Endothelial cell of umbilical vein (primary cell): ENCODE results near the gene GLP2R. TPM values are rescaled to one million over a fixed set of nuclear protein-coding genes. Genes with fewer than 3 reads are reported as not detected.

ENCODE experiments used
- BruUV-seq: library from RNA; stranded (reverse); fragments of 400-500 nt; replicated peaks from 2 replicates; lab custom pipeline; 2021; lab: Mats Ljungman, UMichigan
- CTCF ChIA-PET: fragments of 300-600, 350-600 bp; sonication (Branson Sonifier 250); formaldehyde crosslinking; loops from one replicate; lab custom pipeline; 2021; ENCODE audit warnings: antibody characterized with exemption, inconsistent platforms; lab: Charles Lee
- POLR2A ChIA-PET: fragments of 300-600, 350-600 bp; sonication (Branson Sonifier 250); formaldehyde crosslinking; loops from one replicate; lab custom pipeline; 2021; ENCODE audit warnings: antibody characterized with exemption, inconsistent platforms; lab: Charles Lee
- DNase-seq: peaks from one replicate; pipeline ENCODE4 v3.0.0-alpha.2; 2011; ENCODE audit warnings: low read depth, low spot score
- FAIRE-seq: peaks from 2 replicates; lab custom pipeline; 2011; peaks lifted over from hg19 to GRCh38; lab: Jason Lieb, UNC
- H2AFZ ChIP-seq: 2 replicates; pipeline ENCODE4 v1.6.0; 2012; ENCODE audit warnings: low read depth, low read length, control low read depth, inconsistent platforms
- H3K27ac ChIP-seq: 2 replicates; pipeline ENCODE4 v1.5.1; 2011; ENCODE audit warnings: low read depth, mild to moderate bottlenecking, control low read depth, low read length, moderate library complexity; ENCODE audit not compliant: insufficient read depth
- H3K27me3 ChIP-seq, 2 experiments: 2 replicates each; pipeline versions ENCODE4 v1.6.0 to v1.6.1; 2011; ENCODE audit warnings: low read length in 2 of 2, mixed read lengths in 1 of 2; ENCODE audit not compliant: control insufficient read depth in 2 of 2, insufficient read depth in 2 of 2
- H3K36me3 ChIP-seq, 2 experiments: 2 replicates in 1 of 2; 3 replicates in 1 of 2; pipeline ENCODE4 v1.5.1; 2011; ENCODE audit warnings: low read length in 2 of 2, mild to moderate bottlenecking in 1 of 2, moderate library complexity in 1 of 2; ENCODE audit not compliant: control insufficient read depth in 2 of 2, insufficient read depth in 2 of 2; ENCODE audit errors: extremely low read depth in 1 of 2
- H3K4me1 ChIP-seq: 3 replicates; pipeline ENCODE4 v1.5.1; 2011; ENCODE audit warnings: mild to moderate bottlenecking, low read length; ENCODE audit not compliant: control insufficient read depth, insufficient read depth; ENCODE audit errors: extremely low read depth
- H3K4me2 ChIP-seq: 2 replicates; pipeline ENCODE4 v1.6.1; 2011; ENCODE audit warnings: low read length, control low read depth, mixed read lengths; ENCODE audit not compliant: insufficient read depth
- H3K4me3 ChIP-seq, 3 experiments: fragments of 200-600 bp in 1 of 3; sonication (generic), shearing (Covaris generic) in 1 of 3; replicated peaks in 1 of 3; 2 replicates each; pipeline ENCODE4 v1.5.1; 2011 to 2016; ENCODE audit warnings: control low read depth in 3 of 3, low read length in 3 of 3, mild to moderate bottlenecking in 2 of 3, inconsistent platforms in 1 of 3, low read depth in 1 of 3, moderate library complexity in 1 of 3; ENCODE audit not compliant: insufficient read depth in 1 of 3
- H3K79me2 ChIP-seq: 2 replicates; pipeline ENCODE4 v1.6.0; 2012; ENCODE audit warnings: low read length, inconsistent platforms; ENCODE audit not compliant: control insufficient read depth, insufficient read depth
- H3K9ac ChIP-seq: replicated peaks from 2 replicates; pipeline ENCODE3; 2011; ENCODE audit warnings: low read length, control low read depth; ENCODE audit not compliant: insufficient read depth; ENCODE audit errors: extremely low read depth
- H3K9me1 ChIP-seq: replicated peaks from 3 replicates; pipeline ENCODE4 v1.6.0; 2011; ENCODE audit warnings: mild to moderate bottlenecking, low read length; ENCODE audit not compliant: control insufficient read depth, insufficient read depth; ENCODE audit errors: extremely low read depth
- H3K9me3 ChIP-seq: replicated peaks from 2 replicates; pipeline ENCODE4 v1.5.1; 2012; ENCODE audit warnings: low read length, inconsistent platforms; ENCODE audit not compliant: control insufficient read depth, insufficient read depth
- H4K20me1 ChIP-seq: replicated peaks from 2 replicates; pipeline ENCODE3; 2011; ENCODE audit warnings: mild to moderate bottlenecking, low read length; ENCODE audit not compliant: control insufficient read depth, insufficient read depth; ENCODE audit errors: extremely low read depth
- EZH2 ChIP-seq: IDR thresholded peaks from 2 replicates; pipeline ENCODE4 v1.6.1; 2012; ENCODE audit warnings: borderline replicate concordance, low read depth, mild to moderate bottlenecking, moderate library complexity, low read length, inconsistent platforms; ENCODE audit not compliant: severe bottlenecking
- FOS ChIP-seq: IDR thresholded peaks from 2 replicates; pipeline ENCODE4 v1.6.1; 2011; ENCODE audit warnings: mild to moderate bottlenecking, low read length, moderate library complexity, borderline replicate concordance; ENCODE audit not compliant: insufficient read depth
- GATA2 ChIP-seq: IDR thresholded peaks from 2 replicates; pipeline ENCODE4 v1.7.0; 2011; ENCODE audit warnings: low read depth, mild to moderate bottlenecking, moderate library complexity, mixed read lengths, low read length; ENCODE audit not compliant: insufficient read length, insufficient read depth
- JUN ChIP-seq: IDR thresholded peaks from 2 replicates; pipeline ENCODE4 v1.6.1; 2011; ENCODE audit warnings: borderline replicate concordance, low read depth; ENCODE audit not compliant: insufficient read length, insufficient read depth
- MYC ChIP-seq: IDR thresholded peaks from one replicate; pipeline ENCODE4 v1.6.1; 2011; ENCODE audit warnings: mild to moderate bottlenecking, low read depth, low read length
- POLR2A ChIP-seq: IDR thresholded peaks from 2 replicates; pipeline ENCODE4 v1.6.1; 2012; ENCODE audit warnings: low read depth, mild to moderate bottlenecking, control low read depth, low read length
- POLR2AphosphoS5 ChIP-seq: IDR thresholded peaks from 2 replicates; pipeline ENCODE4 v1.6.1; 2012; ENCODE audit warnings: low read depth, mild to moderate bottlenecking, control low read depth, low read length, moderate library complexity; ENCODE audit not compliant: insufficient read depth
- dilution Hi-C: fragments of 300-500 bp; cut with MboI; formaldehyde crosslinking; loops from one replicate; pipeline ENCODE4 v1.15.0; 2019; ENCODE audit warnings: low sequenced_read_pairs; ENCODE audit not compliant: extremely low pct_ligation_motif_present
- intact Hi-C: fragments of 100-400 bp; cut with micrococcal nuclease; formaldehyde crosslinking; loops from one replicate; pipeline ENCODE4 v1.10.0; 2022
- polyA plus RNA-seq, 4 experiments: library from polyadenylated mRNA; depleted of rRNA in 3 of 4; stranded (reverse) in 3 of 4; unstranded in 1 of 4; fragments of >200 nt; gene quantifications; 2 replicates each; pipeline versions ENCODE4 v1.2.1 to v1.2.3, GENCODE V29; 2011 to 2012; ENCODE audit warnings: missing spikeins in 1 of 4
- total RNA-seq: library from RNA; stranded (reverse); gene quantifications from 2 replicates; pipeline ENCODE4 v1.2.3, GENCODE V29; 2021
- TF ChIP-seq, protein P1 (sequence below): IDR thresholded peaks from 2 replicates; pipeline ENCODE4 v1.6.1; 2011; ENCODE audit not compliant: insufficient read depth, insufficient read length
- TF ChIP-seq, protein P2 (sequence below), 2 donors: IDR thresholded peaks; 1 replicate in 1 of 2; 2 replicates in 1 of 2; pipeline ENCODE4 v1.5.1; 2011; ENCODE audit warnings: low read length in 2 of 2, mild to moderate bottlenecking in 2 of 2, moderate library complexity in 2 of 2, control low read depth in 1 of 2, inconsistent platforms in 1 of 2, low read depth in 1 of 2; ENCODE audit not compliant: insufficient read depth in 1 of 2; ENCODE audit errors: extremely low read depth in 1 of 2

Gene GLP2R
- total and polyA plus RNA-seq, 2 donors (not counting 3 experiments of a cell fraction or from before 2014, with no cell fraction given): not detected

DNA sequence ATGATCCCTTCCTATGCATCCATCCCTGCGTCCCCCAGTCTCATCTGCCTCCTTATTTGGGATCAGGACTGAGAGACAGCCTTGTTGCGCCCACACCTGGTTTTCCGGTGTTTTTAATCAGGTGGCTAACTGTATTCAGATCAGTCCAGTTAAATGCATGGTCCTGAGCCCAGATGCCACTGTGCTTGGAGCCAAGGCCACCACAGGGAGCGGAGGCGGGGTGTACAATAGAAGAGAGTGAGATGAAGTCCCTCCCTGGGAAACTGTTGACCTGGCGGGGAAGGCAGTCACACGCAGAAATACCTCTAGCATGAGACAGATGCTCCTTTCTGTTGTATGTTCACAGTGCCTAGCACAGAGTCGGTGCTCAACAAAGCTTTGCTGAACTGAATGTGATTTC lies 73.1 kb downstream of the GLP2R start:
- Histone ChIP-seq H3K4me3 (no peak overlapping the region), H3K36me3 (no peaks in the 10 kb centered on the region), H3K79me2 (no peaks in the 10 kb centered on the region), H3K27me3 (no peaks in the 10 kb centered on the region), H4K20me1 (no peaks in the 10 kb centered on the region), H3K9me1 (no peaks in the 10 kb centered on the region), H3K27ac (no peak overlapping the region), H2AFZ (no peak overlapping the region), H3K9me3 (peaks cover 8% of the 10 kb centered on the region), H3K4me1 (no peaks in the 10 kb centered on the region), H3K4me2 (no peak overlapping the region), H3K9ac (no peak overlapping the region)
- FAIRE-seq (no peak), DNase-seq (no peak)
- BruUV-seq: no TSS peak
- ChIA-PET POLR2A (no interaction called here), CTCF (no interaction called here)
- TF ChIP-seq MYC: no peak
- TF ChIP-seq POLR2AphosphoS5: no peak
- TF ChIP-seq, protein P1, sequence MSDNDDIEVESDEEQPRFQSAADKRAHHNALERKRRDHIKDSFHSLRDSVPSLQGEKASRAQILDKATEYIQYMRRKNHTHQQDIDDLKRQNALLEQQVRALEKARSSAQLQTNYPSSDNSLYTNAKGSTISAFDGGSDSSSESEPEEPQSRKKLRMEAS: no peak
- TF ChIP-seq FOS: no peak
- TF ChIP-seq, protein P2, sequence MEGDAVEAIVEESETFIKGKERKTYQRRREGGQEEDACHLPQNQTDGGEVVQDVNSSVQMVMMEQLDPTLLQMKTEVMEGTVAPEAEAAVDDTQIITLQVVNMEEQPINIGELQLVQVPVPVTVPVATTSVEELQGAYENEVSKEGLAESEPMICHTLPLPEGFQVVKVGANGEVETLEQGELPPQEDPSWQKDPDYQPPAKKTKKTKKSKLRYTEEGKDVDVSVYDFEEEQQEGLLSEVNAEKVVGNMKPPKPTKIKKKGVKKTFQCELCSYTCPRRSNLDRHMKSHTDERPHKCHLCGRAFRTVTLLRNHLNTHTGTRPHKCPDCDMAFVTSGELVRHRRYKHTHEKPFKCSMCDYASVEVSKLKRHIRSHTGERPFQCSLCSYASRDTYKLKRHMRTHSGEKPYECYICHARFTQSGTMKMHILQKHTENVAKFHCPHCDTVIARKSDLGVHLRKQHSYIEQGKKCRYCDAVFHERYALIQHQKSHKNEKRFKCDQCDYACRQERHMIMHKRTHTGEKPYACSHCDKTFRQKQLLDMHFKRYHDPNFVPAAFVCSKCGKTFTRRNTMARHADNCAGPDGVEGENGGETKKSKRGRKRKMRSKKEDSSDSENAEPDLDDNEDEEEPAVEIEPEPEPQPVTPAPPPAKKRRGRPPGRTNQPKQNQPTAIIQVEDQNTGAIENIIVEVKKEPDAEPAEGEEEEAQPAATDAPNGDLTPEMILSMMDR (IDR thresholded peaks at IDR 0.05; ENCODE audit: extremely low read depth in 1 of 2, insufficient read depth in 1 of 2, low read depth in 1 of 2, low read length in 2 of 2): no peak
- TF ChIP-seq POLR2A: no peak
- TF ChIP-seq JUN: no peak
- no peak for TF ChIP-seq EZH2
- no peak for TF ChIP-seq GATA2
- intact Hi-C loops (no loop called here), dilution Hi-C loops (no loop called here)
